Gastrocnemius medialis (tissue), 4 donors: Measurements from ENCODE around the gene TMEM35B. TPM values are rescaled to one million over a fixed set of nuclear protein-coding genes. Genes with fewer than 3 reads are reported as not detected.

ENCODE experiments used
- ATAC-seq, 2 donors: fragments of 150-250 bp; one replicate each; pipeline ENCODE4 v1.9.1; 2016
- DNase-seq, 2 donors: peaks; one replicate each; pipeline ENCODE4 v3.0.0-alpha.2; 2019
- H3K27ac ChIP-seq, 4 donors: fragments of 200-600 bp; sonication (generic); 1 replicate in 1 of 4; 2 replicates in 3 of 4; pipeline ENCODE4 v1.5.1; 2016 to 2018; ENCODE audit warnings: mild to moderate bottlenecking in 2 of 4, moderate library complexity in 1 of 4
- H3K27me3 ChIP-seq, 3 donors: fragments of 200-600 bp; sonication (generic) in 2 of 3; 1 replicate in 1 of 3; 2 replicates in 2 of 3; pipeline versions ENCODE4 v1.5.1 to v1.6.0; 2016 to 2019; ENCODE audit warnings: mild to moderate bottlenecking in 1 of 3, moderate library complexity in 1 of 3
- H3K36me3 ChIP-seq, 2 donors: fragments of 200-600 bp; sonication (generic) in 1 of 2; one replicate each; pipeline ENCODE4 v1.5.1; 2017 to 2018
- H3K4me1 ChIP-seq, 2 donors: fragments of 200-600 bp; sonication (generic) in 1 of 2; one replicate each; pipeline ENCODE4 v1.5.1; 2016 to 2017; ENCODE audit warnings: mild to moderate bottlenecking in 2 of 2
- H3K4me3 ChIP-seq, 4 donors: fragments of 200-600 bp; sonication (generic) in 3 of 4; 1 replicate in 1 of 4; 2 replicates in 3 of 4; pipeline ENCODE4 v1.5.1; 2016 to 2019; ENCODE audit warnings: mild to moderate bottlenecking in 2 of 4
- H3K9me3 ChIP-seq, 3 donors: fragments of 200-600 bp; sonication (generic) in 2 of 3; 1 replicate in 1 of 3; 2 replicates in 2 of 3; pipeline ENCODE4 v1.5.1; 2016 to 2019
- CTCF ChIP-seq, 5 experiments: fragments of 450-650 bp in 3 of 5; fragments of 200-600 bp in 2 of 5; sonication (generic) in 2 of 5; IDR thresholded peaks in 4 of 5; conservative IDR thresholded peaks in 1 of 5; 1 replicate in 4 of 5; 2 replicates in 1 of 5; pipeline ENCODE4 v1.5.1; 2016 to 2019; ENCODE audit warnings: antibody characterized with exemption in 5 of 5, mild to moderate bottlenecking in 3 of 5, moderate library complexity in 3 of 5
- POLR2A ChIP-seq, 2 donors: fragments of 450-650 bp; IDR thresholded peaks; one replicate each; pipeline ENCODE4 v1.6.1; 2017; ENCODE audit warnings: antibody characterized with exemption in 2 of 2, mild to moderate bottlenecking in 2 of 2, moderate library complexity in 2 of 2
- in situ Hi-C, 4 donors: fragments of 200-750 bp; cut with MboI; loops; one replicate each; pipeline versions ENCODE4 v1.15.0 to v1.8.0; 2017; ENCODE audit warnings: low sequenced_read_pairs in 4 of 4
- intact Hi-C: fragments of 100-400 bp; cut with DNase I; formaldehyde crosslinking; loops from one replicate; pipeline ENCODE4 v1.15.1; 2023; ENCODE audit warnings: low total_unique reads
- total RNA-seq, 4 donors: library from RNA; depleted of rRNA; stranded (reverse); fragments of >200 nt; gene quantifications; one replicate each; pipeline versions ENCODE4 v1.1.0 to v1.2.3, GENCODE V29; 2016

Gene TMEM35B
- total RNA-seq, 4 donors from 2014 or later: 4.7 to 10.9 (median 7.1) TPM

GRCh38 chr1:35030338-35030737 lies 45.2 kb upstream of the TMEM35B start:
- Histone ChIP-seq H3K27ac (peak overlapping the region in 3 of 4 donors; percentile 85 to 93 (median 90)), H3K27me3 (no peaks in the 10 kb centered on the region), H3K4me3 (peak overlapping the region; percentile 60 to 98 (median 86)), H3K36me3 (peaks cover 0 to 11% of the 10 kb centered on the region in 2 donors), H3K4me1 (peaks cover 13 to 23% of the 10 kb centered on the region in 2 donors), H3K9me3 (no peaks in the 10 kb centered on the region)
- in situ Hi-C loops (loop anchor here in 1 of 4 donors (10.0 kb wide), 1 partner anchor 64 kb away; no protein-coding TSS in a partner anchor), intact Hi-C loops (loop anchor here (2.0 to 10.0 kb wide), 3 partner anchors 48 to 176 kb away; partner anchors contain the start of genes SFPQ, SMIM12 and ZMYM1)
- ATAC-seq (no peak), DNase-seq (no peak)
- TF ChIP-seq POLR2A (IDR thresholded peaks at IDR 0.05): no peak
- no peak for TF ChIP-seq CTCF (IDR thresholded peaks at IDR 0.05 in 4 of 5, conservative IDR thresholded peaks at IDR 0.05 in 1 of 5)

DNA sequence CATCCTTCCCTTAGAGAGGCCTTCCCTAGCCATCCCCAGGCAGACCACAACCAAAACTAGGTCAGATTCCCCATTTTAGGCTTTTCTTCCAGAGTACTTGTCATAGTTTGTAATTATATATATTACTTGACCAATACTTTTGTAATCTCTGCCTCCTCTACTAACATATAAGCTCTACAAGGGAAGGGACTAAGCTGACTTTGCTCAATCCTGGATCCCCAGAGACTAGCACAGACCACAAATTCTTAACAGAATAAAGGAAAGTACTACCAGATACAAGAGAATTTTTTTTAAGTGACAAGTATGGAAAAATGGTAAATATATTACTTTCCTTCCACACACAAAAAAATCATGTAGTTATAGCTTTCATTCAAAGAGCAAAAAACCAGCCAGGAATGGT lies 44.6 kb upstream of the TMEM35B start:
- no peaks in the 10 kb centered on the region for H3K27me3 ChIP-seq
- no peak for TF ChIP-seq POLR2A (IDR thresholded peaks at IDR 0.05)
- no peak for TF ChIP-seq CTCF (IDR thresholded peaks at IDR 0.05 in 4 of 5, conservative IDR thresholded peaks at IDR 0.05 in 1 of 5)
- ATAC-seq (no peak), DNase-seq (no peak)
- intact Hi-C loops (loop anchor here (2.0 to 10.0 kb wide), 3 partner anchors 49 to 175 kb away; partner anchors contain the start of genes SFPQ, SMIM12 and ZMYM1), in situ Hi-C loops (loop anchor here in 1 of 4 donors (10.0 kb wide), 1 partner anchor 65 kb away; no protein-coding TSS in a partner anchor)
- no peak overlapping the region for H3K27ac ChIP-seq
- peaks cover 13 to 23% of the 10 kb centered on the region in 2 donors for H3K4me1 ChIP-seq
- peaks cover 0 to 11% of the 10 kb centered on the region in 2 donors for H3K36me3 ChIP-seq
- peak overlapping the region in 3 of 4 donors; percentile 83 to 98 (median 89) for H3K4me3 ChIP-seq
- H3K9me3 ChIP-seq: no peaks in the 10 kb centered on the region

DNA sequence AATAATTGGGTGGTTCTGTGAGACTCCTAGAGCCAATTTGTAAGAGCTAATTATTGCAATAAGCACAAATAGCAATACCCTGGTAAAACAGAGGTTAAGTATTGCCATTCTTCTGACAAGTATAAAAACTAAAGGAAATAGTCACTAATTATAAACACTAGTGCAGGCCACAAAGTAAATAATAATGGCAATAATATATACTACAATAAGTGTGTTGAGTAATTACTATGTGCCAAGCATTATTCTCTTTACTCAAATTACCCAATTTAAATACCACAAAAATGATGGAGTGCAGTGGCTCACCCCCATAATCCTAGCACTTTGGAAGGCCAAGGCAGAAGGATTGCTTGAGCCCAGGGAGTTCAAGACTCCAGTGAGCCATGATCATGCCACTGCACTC lies 31.3 kb upstream of the TMEM35B start:
- Histone ChIP-seq H3K27ac (no peak overlapping the region), H3K9me3 (no peaks in the 10 kb centered on the region), H3K27me3 (no peaks in the 10 kb centered on the region), H3K4me1 (no peaks in the 10 kb centered on the region), H3K4me3 (no peak overlapping the region), H3K36me3 (peaks cover 0 to 47% of the 10 kb centered on the region in 2 donors)
- DNase-seq (no peak), ATAC-seq (no peak)
- in situ Hi-C loops: no loop called here
- intact Hi-C loops: no loop called here
- no peak for TF ChIP-seq POLR2A (IDR thresholded peaks at IDR 0.05)
- TF ChIP-seq CTCF (IDR thresholded peaks at IDR 0.05 in 4 of 5, conservative IDR thresholded peaks at IDR 0.05 in 1 of 5): no peak

- Histone ChIP-seq H3K9me3 (no peaks in the 10 kb centered on the region), H3K27ac (no peak overlapping the region), H3K36me3 (peaks cover 0 to 59% of the 10 kb centered on the region in 2 donors), H3K4me1 (no peaks in the 10 kb centered on the region), H3K4me3 (no peak overlapping the region), H3K27me3 (no peaks in the 10 kb centered on the region)
- TF ChIP-seq CTCF (IDR thresholded peaks at IDR 0.05 in 4 of 5, conservative IDR thresholded peaks at IDR 0.05 in 1 of 5) (no peak), POLR2A (IDR thresholded peaks at IDR 0.05) (no peak)
- intact Hi-C loops (no loop called here), in situ Hi-C loops (no loop called here)
- no peak for DNase-seq
- ATAC-seq: no peak
Observed at GRCh38 chr1:35014486-35014885, 29.3 kb upstream of the TMEM35B start.

DNA sequence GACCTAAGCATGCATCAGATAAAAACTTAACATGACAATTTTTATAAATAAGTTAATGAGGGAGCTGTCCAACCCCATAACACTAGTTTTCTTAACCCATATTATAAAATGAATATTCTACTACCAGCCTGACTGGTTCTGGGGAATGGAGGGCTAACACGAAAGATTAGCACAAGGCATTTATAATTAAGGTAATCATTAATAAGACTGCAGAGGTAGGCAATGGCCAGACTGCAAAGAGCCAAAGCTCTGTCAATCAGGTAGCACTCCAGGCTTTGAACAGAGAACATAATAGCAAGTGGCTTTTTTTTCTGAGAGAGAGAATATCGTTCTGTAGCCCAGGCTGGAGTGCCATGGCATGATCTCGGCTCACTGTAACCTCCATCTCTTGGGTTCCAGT lies 20.6 kb upstream of the TMEM35B start:
- no peak for TF ChIP-seq POLR2A (IDR thresholded peaks at IDR 0.05)
- no peak for TF ChIP-seq CTCF (IDR thresholded peaks at IDR 0.05 in 4 of 5, conservative IDR thresholded peaks at IDR 0.05 in 1 of 5)
- no peak for DNase-seq
- H3K27ac ChIP-seq: no peak overlapping the region
- H3K27me3 ChIP-seq: no peaks in the 10 kb centered on the region
- no peaks in the 10 kb centered on the region for H3K4me1 ChIP-seq
- in situ Hi-C loops: no loop called here
- intact Hi-C loops: no loop called here
- no peak for ATAC-seq
- H3K4me3 ChIP-seq: no peak overlapping the region
- H3K36me3 ChIP-seq: peaks cover 0 to 87% of the 10 kb centered on the region in 2 donors
- no peaks in the 10 kb centered on the region for H3K9me3 ChIP-seq
